SK-N-SH (cell line): Measurements from ENCODE around the gene ZNF280C.

ENCODE experiments used
- CTCF ChIP-seq: fragments of 200-600 bp; sonication (generic); IDR thresholded peaks from 2 replicates; pipeline ENCODE4 v1.6.1; 2017; ENCODE audit warnings: antibody characterized with exemption, mild to moderate bottlenecking, moderate library complexity
- EZH2phosphoT487 ChIP-seq: fragments of 200-600 bp; sonication (generic); IDR thresholded peaks from 2 replicates; pipeline ENCODE4 v1.6.1; 2017; ENCODE audit warnings: low read depth, mixed run types, mild to moderate bottlenecking, antibody characterized with exemption, moderate library complexity, borderline replicate concordance
- GABPA ChIP-seq: IDR thresholded peaks from 2 replicates; pipeline ENCODE4 v1.4.0; 2012; ENCODE audit warnings: low read depth, mild to moderate bottlenecking
- PBX3 ChIP-seq: IDR thresholded peaks from 2 replicates; pipeline ENCODE4; 2012
- POLR2AphosphoS5 ChIP-seq: IDR thresholded peaks from 2 replicates; pipeline ENCODE4 v1.6.1; 2012; ENCODE audit warnings: low read depth, low read length
- RAD21 ChIP-seq: IDR thresholded peaks from 2 replicates; pipeline ENCODE4 v1.6.1; 2012; ENCODE audit warnings: mild to moderate bottlenecking, low read length
- REST ChIP-seq: IDR thresholded peaks from 2 replicates; pipeline ENCODE4 v1.6.1; 2012; ENCODE audit warnings: mild to moderate bottlenecking, low read depth, low read length, moderate library complexity
- SMC3 ChIP-seq: IDR thresholded peaks from 2 replicates; pipeline ENCODE4 v1.6.1; 2012; ENCODE audit warnings: low read depth, low read length, improper control_type of control experiment

- TF ChIP-seq POLR2AphosphoS5: no peak
- no peak for TF ChIP-seq EZH2phosphoT487
- no peak for TF ChIP-seq SMC3
- TF ChIP-seq CTCF: no peak
- no peak for TF ChIP-seq REST
- no peak for TF ChIP-seq PBX3
- TF ChIP-seq GABPA: no peak
- TF ChIP-seq RAD21: no peak
These were observed 57.1 kb downstream of the ZNF280C start for GRCh38 chrX:130211415-130212186.
